Activated naive CD4-positive, alpha-beta T cell treated with anti-CD3 and anti-CD28 coated beads, Interleukin-2, amount 50 U/mL, for 24 hours (primary cell): Measurements from ENCODE around the gene CA12.
"Not testable (repeated sequence)": the region's sequence is repeated elsewhere in the genome, so short reads cannot be mapped to it uniquely, and the experiment has no call there.

ENCODE experiments used
- H3K27ac Mint-ChIP-seq: one replicate; pipeline ENCODE4 v1.8.0; 2021; ENCODE audit warnings: mild to moderate bottlenecking, mixed read lengths
- H3K27me3 Mint-ChIP-seq: one replicate; pipeline ENCODE4 v1.8.0; 2021; ENCODE audit warnings: mixed read lengths
- H3K36me3 Mint-ChIP-seq: one replicate; pipeline ENCODE4 v1.8.0; 2021; ENCODE audit warnings: mixed read lengths
- H3K4me1 Mint-ChIP-seq: one replicate; pipeline ENCODE4 v1.8.0; 2021; ENCODE audit warnings: mixed read lengths
- H3K4me3 Mint-ChIP-seq: one replicate; pipeline ENCODE4 v1.8.0; 2021; ENCODE audit warnings: mild to moderate bottlenecking, mixed read lengths
- H3K9me3 Mint-ChIP-seq: one replicate; pipeline ENCODE4 v1.8.0; 2021; ENCODE audit warnings: mixed read lengths

Gene CA12

DNA sequence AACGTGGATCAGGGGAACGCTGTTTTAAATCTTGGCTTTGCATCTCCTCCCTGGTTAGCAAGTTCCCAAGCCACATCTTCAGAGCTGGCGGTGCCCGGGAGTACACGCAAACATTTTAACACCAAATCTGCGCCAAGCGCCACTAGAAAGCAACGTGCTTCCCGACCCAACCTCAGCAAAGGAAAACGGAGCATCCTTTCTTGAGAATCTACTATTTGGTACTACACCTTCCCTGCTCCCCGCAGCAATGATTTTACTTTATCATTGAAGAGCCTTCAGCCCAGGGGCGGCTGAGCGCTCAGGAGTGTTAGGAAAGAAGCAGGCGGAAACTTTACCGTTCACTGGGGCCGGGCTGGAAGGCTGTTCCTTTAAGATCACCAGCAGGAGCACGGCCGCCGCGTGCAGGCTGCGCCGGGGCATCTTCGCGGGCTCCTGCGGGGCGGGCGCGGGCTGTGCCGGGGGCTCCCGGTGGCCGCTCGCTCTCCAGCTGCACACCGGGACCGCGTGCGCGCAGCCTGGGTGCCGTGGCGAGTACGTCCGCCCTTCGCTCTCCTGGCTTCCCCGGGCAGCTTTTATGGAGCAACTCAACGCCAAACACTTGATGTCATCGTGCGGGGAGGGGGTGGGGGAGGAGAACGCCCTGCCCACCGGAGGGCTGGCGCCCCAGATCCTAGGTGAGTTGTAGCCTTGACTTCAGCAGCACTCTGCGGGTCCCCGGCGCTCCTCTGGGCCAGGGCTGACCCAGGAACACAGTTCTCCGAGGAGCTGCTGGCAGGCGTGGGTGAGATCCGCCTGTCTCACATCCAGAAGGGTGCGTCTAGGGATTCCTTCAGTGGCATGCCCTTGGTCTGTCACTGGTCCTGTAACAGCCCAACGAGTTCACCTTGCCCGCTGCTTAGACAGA lies at the start of gene CA12:
TSS of gene CA12 (minus strand) at position 546 of the 904 bp plus-strand sequence. CDS start at position 420, 126 bp downstream.
- Mint-ChIP-seq H3K36me3 (no peaks in the 10 kb centered on the region), H3K27ac (no peak within 1 kb of the TSS), H3K9me3 (no peaks in the 10 kb centered on the region), H3K4me3 (peak within 1 kb of the TSS; percentile 65), H3K27me3 (peaks cover 34% of the 10 kb centered on the region), H3K4me1 (peaks cover 13% of the 10 kb centered on the region)

- Mint-ChIP-seq H3K9me3 (peaks cover 5% of the 10 kb centered on the region), H3K27ac (no peak overlapping the region), H3K36me3 (no peaks in the 10 kb centered on the region), H3K4me1 (peaks cover 4% of the 10 kb centered on the region), H3K4me3 (no peak overlapping the region), H3K27me3 (peaks cover 1% of the 10 kb centered on the region)
These were observed 49.3 kb upstream of the CA12 start for GRCh38 chr15:63430766-63431451.

DNA sequence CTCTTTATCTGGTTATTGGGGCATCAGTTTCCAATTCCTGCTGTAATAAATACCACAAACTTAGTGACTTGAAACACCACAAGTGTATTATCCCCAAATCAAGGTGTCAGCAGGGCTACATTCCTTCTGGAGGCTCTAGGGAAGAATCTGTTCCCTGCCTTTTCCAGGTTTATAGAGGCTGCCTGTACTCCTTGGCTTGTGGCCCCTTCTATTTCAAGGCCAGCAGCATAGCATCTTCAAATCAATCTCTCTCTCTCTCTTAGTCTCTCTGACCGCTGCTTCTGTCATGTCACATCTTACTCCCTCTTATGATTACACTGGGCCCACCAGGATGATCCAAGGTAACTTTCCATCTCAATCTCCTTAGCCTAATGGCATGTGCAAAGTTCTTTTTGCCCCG lies 44.9 kb upstream of the CA12 start:
- H3K27ac Mint-ChIP-seq: no peak overlapping the region
- no peaks in the 10 kb centered on the region for H3K4me1 Mint-ChIP-seq
- H3K27me3 Mint-ChIP-seq: no peaks in the 10 kb centered on the region
- no peak overlapping the region for H3K4me3 Mint-ChIP-seq
- H3K9me3 Mint-ChIP-seq: peaks cover 5% of the 10 kb centered on the region
- no peaks in the 10 kb centered on the region for H3K36me3 Mint-ChIP-seq

GRCh38 chr15:63425426-63425985 lies 43.9 kb upstream of the CA12 start:
- Mint-ChIP-seq H3K36me3 (no peaks in the 10 kb centered on the region), H3K4me3 (no peak overlapping the region), H3K9me3 (peaks cover 5% of the 10 kb centered on the region), H3K27ac (no peak overlapping the region), H3K27me3 (no peaks in the 10 kb centered on the region), H3K4me1 (no peaks in the 10 kb centered on the region)

GRCh38 chr15:63422891-63423590 lies 41.4 kb upstream of the CA12 start:
- H3K36me3 Mint-ChIP-seq: no peaks in the 10 kb centered on the region
- no peaks in the 10 kb centered on the region for H3K27me3 Mint-ChIP-seq
- H3K4me3 Mint-ChIP-seq: no peak overlapping the region
- H3K27ac Mint-ChIP-seq: no peak overlapping the region
- H3K4me1 Mint-ChIP-seq: no peaks in the 10 kb centered on the region
- H3K9me3 Mint-ChIP-seq: peaks cover 5% of the 10 kb centered on the region

GRCh38 chr15:63421433-63421832 lies 39.8 kb upstream of the CA12 start:
- Mint-ChIP-seq H3K36me3 (no peaks in the 10 kb centered on the region), H3K4me3 (no peak overlapping the region), H3K4me1 (no peaks in the 10 kb centered on the region), H3K27ac (no peak overlapping the region), H3K27me3 (no peaks in the 10 kb centered on the region), H3K9me3 (no peaks in the 10 kb centered on the region)

DNA sequence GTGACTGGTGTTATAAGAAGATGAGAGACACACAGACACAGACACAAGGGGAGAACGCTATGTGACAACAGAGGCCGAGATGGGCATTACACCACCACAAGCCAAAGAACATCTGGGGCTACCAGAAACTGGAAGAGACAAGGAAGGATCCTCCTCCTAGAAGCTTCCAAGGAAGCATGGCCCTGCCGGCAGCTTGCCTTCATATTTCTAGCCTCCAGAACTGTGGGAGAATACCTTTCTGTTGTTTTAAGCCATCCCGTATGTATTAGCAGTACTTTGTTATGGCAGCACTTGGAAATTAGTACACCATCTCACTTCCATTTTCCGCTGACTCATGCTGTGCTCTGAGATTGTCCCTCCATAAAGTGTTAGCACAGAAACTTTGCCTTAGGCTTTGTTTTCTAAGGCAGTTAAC lies 38.7 kb upstream of the CA12 start:
- Mint-ChIP-seq H3K4me1 (no peaks in the 10 kb centered on the region), H3K4me3 (no peak overlapping the region), H3K9me3 (no peaks in the 10 kb centered on the region), H3K36me3 (no peaks in the 10 kb centered on the region), H3K27me3 (no peaks in the 10 kb centered on the region), H3K27ac (no peak overlapping the region)

- no peak overlapping the region for H3K27ac Mint-ChIP-seq
- H3K4me3 Mint-ChIP-seq: no peak overlapping the region
- H3K36me3 Mint-ChIP-seq: no peaks in the 10 kb centered on the region
- H3K9me3 Mint-ChIP-seq: no peaks in the 10 kb centered on the region
- H3K4me1 Mint-ChIP-seq: no peaks in the 10 kb centered on the region
- H3K27me3 Mint-ChIP-seq: no peaks in the 10 kb centered on the region
These were observed 37.2 kb upstream of the CA12 start for GRCh38 chr15:63418811-63419210.

DNA sequence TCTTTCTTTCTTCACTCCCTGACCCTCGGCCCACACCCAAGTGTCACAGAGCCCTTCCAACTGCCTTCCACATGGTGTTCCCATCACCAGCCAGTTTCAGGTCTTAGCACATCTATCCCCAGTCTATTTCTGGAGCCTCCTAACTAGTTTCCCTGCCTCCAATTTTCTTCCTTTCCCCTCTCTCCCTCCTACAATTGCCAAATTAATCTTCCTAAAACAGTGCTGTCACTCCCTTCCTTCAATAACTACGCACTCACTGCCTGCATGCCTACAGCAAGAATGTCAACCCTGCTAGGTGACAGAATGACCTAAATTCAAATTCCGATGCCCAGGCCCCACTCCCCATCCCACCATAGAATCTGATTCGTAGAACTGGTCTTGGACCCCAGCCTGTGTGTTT lies 36.1 kb upstream of the CA12 start:
- Mint-ChIP-seq H3K9me3 (no peaks in the 10 kb centered on the region), H3K4me1 (no peaks in the 10 kb centered on the region), H3K27ac (no peak overlapping the region), H3K36me3 (no peaks in the 10 kb centered on the region), H3K4me3 (no peak overlapping the region), H3K27me3 (no peaks in the 10 kb centered on the region)

- H3K9me3 Mint-ChIP-seq, H3K4me1 Mint-ChIP-seq, H3K4me3 Mint-ChIP-seq, H3K36me3 Mint-ChIP-seq, H3K27me3 Mint-ChIP-seq, H3K27ac Mint-ChIP-seq: not testable (repeated sequence)
These were observed 35.6 kb upstream of the CA12 start for GRCh38 chr15:63417274-63417673.

- H3K27ac Mint-ChIP-seq: no peak overlapping the region
- H3K9me3 Mint-ChIP-seq: no peaks in the 10 kb centered on the region
- no peak overlapping the region for H3K4me3 Mint-ChIP-seq
- no peaks in the 10 kb centered on the region for H3K36me3 Mint-ChIP-seq
- H3K4me1 Mint-ChIP-seq: no peaks in the 10 kb centered on the region
- H3K27me3 Mint-ChIP-seq: no peaks in the 10 kb centered on the region
These were observed 33.0 kb upstream of the CA12 start for GRCh38 chr15:63414474-63415120.

DNA sequence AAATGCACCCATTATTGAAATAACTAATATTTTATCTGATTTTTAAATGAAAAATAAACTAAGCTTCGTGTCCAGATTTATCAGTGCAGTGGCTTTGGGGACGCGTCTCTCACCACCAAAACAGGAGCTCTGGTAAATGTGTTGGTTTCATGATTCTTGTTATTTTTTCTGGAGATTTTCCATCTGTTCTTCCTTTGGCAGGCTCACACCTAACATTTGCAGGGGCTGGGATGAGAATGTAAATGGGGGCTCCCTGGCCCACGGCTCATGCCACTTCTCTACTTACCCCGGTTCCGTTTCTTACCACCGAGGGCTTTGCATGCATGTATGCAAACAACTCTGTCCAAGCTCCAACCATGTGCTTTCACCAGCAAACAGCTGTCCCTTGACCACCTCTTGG lies 30.9 kb upstream of the CA12 start:
- no peak overlapping the region for H3K27ac Mint-ChIP-seq

GRCh38 chr15:63411866-63412265 lies 30.2 kb upstream of the CA12 start:
- Mint-ChIP-seq H3K27ac (no peak overlapping the region), H3K9me3 (no peaks in the 10 kb centered on the region), H3K4me1 (no peaks in the 10 kb centered on the region), H3K27me3 (no peaks in the 10 kb centered on the region), H3K36me3 (no peaks in the 10 kb centered on the region), H3K4me3 (no peak overlapping the region)

More for the DNA sequence above, 30.9 kb upstream of the CA12 start:
- no peaks in the 10 kb centered on the region for H3K9me3 Mint-ChIP-seq
- H3K27me3 Mint-ChIP-seq: no peaks in the 10 kb centered on the region
- H3K4me3 Mint-ChIP-seq: no peak overlapping the region
- no peaks in the 10 kb centered on the region for H3K4me1 Mint-ChIP-seq
- H3K36me3 Mint-ChIP-seq: no peaks in the 10 kb centered on the region

GRCh38 chr15:63409179-63409578 lies 27.5 kb upstream of the CA12 start:
- Mint-ChIP-seq H3K36me3 (no peaks in the 10 kb centered on the region), H3K9me3 (no peaks in the 10 kb centered on the region), H3K4me3 (no peak overlapping the region), H3K27me3 (no peaks in the 10 kb centered on the region), H3K27ac (no peak overlapping the region), H3K4me1 (no peaks in the 10 kb centered on the region)

GRCh38 chr15:63408524-63408923 lies 26.9 kb upstream of the CA12 start:
- no peaks in the 10 kb centered on the region for H3K9me3 Mint-ChIP-seq
- no peaks in the 10 kb centered on the region for H3K4me1 Mint-ChIP-seq
- H3K4me3 Mint-ChIP-seq: no peak overlapping the region
- no peaks in the 10 kb centered on the region for H3K27me3 Mint-ChIP-seq
- no peak overlapping the region for H3K27ac Mint-ChIP-seq
- no peaks in the 10 kb centered on the region for H3K36me3 Mint-ChIP-seq
